Bronchial epithelial cell (primary cell): ENCODE measurements around the gene GNGT1. TPM values are rescaled to one million over a fixed set of nuclear protein-coding genes. Genes with fewer than 3 reads are reported as not detected.
A peak's percentile ranks its signal among the peaks of the same experiment; 100 is the strongest.
"Not testable (repeated sequence)": the region's sequence is repeated elsewhere in the genome, so short reads cannot be mapped to it uniquely, and the experiment has no call there.

Experiments used
- DNase-seq: peaks from one replicate; pipeline ENCODE4 v3.0.0-alpha.2; 2010; ENCODE audit warnings: low read depth
- FAIRE-seq: peaks from 2 replicates; lab custom pipeline; 2011; peaks lifted over from hg19 to GRCh38; lab: Jason Lieb, UNC
- H3K27me3 ChIP-seq: 2 replicates; pipeline ENCODE4 v1.5.1; 2011; ENCODE audit warnings: low read length; ENCODE audit not compliant: control insufficient read depth, insufficient read depth
- H3K36me3 ChIP-seq: 2 replicates; pipeline ENCODE4 v1.5.1; 2011; ENCODE audit warnings: low read length; ENCODE audit not compliant: control insufficient read depth, insufficient read depth
- H3K4me3 ChIP-seq: 2 replicates; pipeline ENCODE4 v1.5.1; 2011; ENCODE audit warnings: mild to moderate bottlenecking, low read depth, low read length, control low read depth
- CTCF ChIP-seq: IDR thresholded peaks from 2 replicates; pipeline ENCODE4 v1.5.1; 2011; ENCODE audit warnings: mild to moderate bottlenecking, moderate library complexity, low read length, control low read depth, inconsistent platforms; ENCODE audit not compliant: insufficient read depth, severe bottlenecking
- total RNA-seq: library from RNA; depleted of rRNA; stranded (reverse); fragments of >200 nt; gene quantifications from 2 replicates; pipeline ENCODE4 v1.2.1, GENCODE V29; 2014

Gene GNGT1
- total RNA-seq, 1 donor from 2014 or later = not detected

GRCh38 chr7:93894966-93895640 is 11.3 kb upstream of the GNGT1 start:
- FAIRE-seq (no peak), DNase-seq (no peak)
- no peak overlapping the region for H3K4me3 ChIP-seq
- H3K36me3 ChIP-seq = no peaks in the 10 kb centered on the region
- no peaks in the 10 kb centered on the region for H3K27me3 ChIP-seq
- TF ChIP-seq CTCF = no peak

GRCh38 chr7:93895859-93896600 is 10.3 kb upstream of the GNGT1 start:
- no peaks in the 10 kb centered on the region for H3K27me3 ChIP-seq
- no peak for TF ChIP-seq CTCF
- DNase-seq (no peak), FAIRE-seq (no peak)
- no peak overlapping the region for H3K4me3 ChIP-seq
- no peaks in the 10 kb centered on the region for H3K36me3 ChIP-seq

GRCh38 chr7:93897680-93898079 is 8.7 kb upstream of the GNGT1 start:
- Histone ChIP-seq H3K4me3 (no peak overlapping the region), H3K36me3 (no peaks in the 10 kb centered on the region), H3K27me3 (no peaks in the 10 kb centered on the region)
- no peak for TF ChIP-seq CTCF
- FAIRE-seq = no peak
- DNase-seq = no peak

- DNase-seq (peak; percentile 50), FAIRE-seq (no peak)
- H3K27me3 ChIP-seq = no peaks in the 10 kb centered on the region
- H3K36me3 ChIP-seq = no peaks in the 10 kb centered on the region
- TF ChIP-seq CTCF = peak; percentile 69
- no peak overlapping the region for H3K4me3 ChIP-seq
Observed at GRCh38 chr7:93902777-93903423, 3.5 kb upstream of the GNGT1 start.

GRCh38 chr7:93910076-93910994 is 4.0 kb downstream of the GNGT1 start:
- TF ChIP-seq CTCF = no peak
- no peaks in the 10 kb centered on the region for H3K36me3 ChIP-seq
- no peak overlapping the region for H3K4me3 ChIP-seq
- H3K27me3 ChIP-seq = no peaks in the 10 kb centered on the region
- DNase-seq = peak; percentile 12
- FAIRE-seq = no peak

GRCh38 chr7:93911242-93911641 is 4.9 kb downstream of the GNGT1 start:
- H3K27me3 ChIP-seq, DNase-seq, FAIRE-seq, H3K36me3 ChIP-seq, H3K4me3 ChIP-seq: not testable (repeated sequence)

- not testable (repeated sequence) for FAIRE-seq, H3K4me3 ChIP-seq, H3K27me3 ChIP-seq, H3K36me3 ChIP-seq
- DNase-seq = peak; percentile 58
Observed at GRCh38 chr7:93911661-93912060, 5.3 kb downstream of the GNGT1 start.
